HG02970 (cell line): ENCODE results near the gene EXOSC7.
"Not testable (repeated sequence)": the region's sequence is repeated elsewhere in the genome, so short reads cannot be mapped to it uniquely, and the experiment has no call there.

Source experiments
- ATAC-seq: cut with Tn5 transposase; IDR thresholded peaks from one replicate; pipeline ENCODE4 v1.9.1; 2021; ENCODE audit warnings: mild to moderate bottlenecking, moderate library complexity, moderate number of reproducible peaks; ENCODE audit not compliant: unreplicated experiment, low FRiP score

EXOSC7 gene

GRCh38 chr3:44961888-44962287, 14.2 kb upstream of the EXOSC7 start:
- no peak for ATAC-seq

- ATAC-seq = no peak
These were observed 13.2 kb upstream of the EXOSC7 start for GRCh38 chr3:44962621-44963393.

- ATAC-seq = no peak
These were observed 12.3 kb upstream of the EXOSC7 start for GRCh38 chr3:44963571-44964325.

- ATAC-seq = no peak
These were observed 10.9 kb upstream of the EXOSC7 start for GRCh38 chr3:44965165-44965564.

GRCh38 chr3:44966795-44967278, 9.2 kb upstream of the EXOSC7 start:
- ATAC-seq = no peak

GRCh38 chr3:44968447-44968858, 7.6 kb upstream of the EXOSC7 start:
- no peak for ATAC-seq

GRCh38 chr3:44969154-44969827, 6.8 kb upstream of the EXOSC7 start:
- ATAC-seq = no peak

GRCh38 chr3:44969828-44970179, 6.2 kb upstream of the EXOSC7 start:
- no peak for ATAC-seq

- no peak for ATAC-seq
These were observed 5.0 kb upstream of the EXOSC7 start for GRCh38 chr3:44970926-44971490.

GRCh38 chr3:44974416-44974815, 1.6 kb upstream of the EXOSC7 start:
- no peak for ATAC-seq

GRCh38 chr3:44981220-44981619, 5.2 kb downstream of the EXOSC7 start:
- ATAC-seq = no peak

GRCh38 chr3:44981751-44982150, 5.7 kb downstream of the EXOSC7 start:
- ATAC-seq = no peak

GRCh38 chr3:44982817-44983216, 6.8 kb downstream of the EXOSC7 start:
- no peak for ATAC-seq

- ATAC-seq = no peak
These were observed 7.5 kb downstream of the EXOSC7 start for GRCh38 chr3:44983484-44983941.

- ATAC-seq = no peak
These were observed 8.3 kb downstream of the EXOSC7 start for GRCh38 chr3:44984335-44984734.

- not testable (repeated sequence) for ATAC-seq
These were observed 10.3 kb downstream of the EXOSC7 start for GRCh38 chr3:44986330-44986729.

GRCh38 chr3:44987332-44987731, 11.3 kb downstream of the EXOSC7 start:
- ATAC-seq = no peak

GRCh38 chr3:44988073-44988472, 12.0 kb downstream of the EXOSC7 start:
- ATAC-seq = no peak

GRCh38 chr3:44989141-44989540, 13.1 kb downstream of the EXOSC7 start:
- no peak for ATAC-seq

- no peak for ATAC-seq
These were observed 13.8 kb downstream of the EXOSC7 start for GRCh38 chr3:44989636-44990373.
